ENCODE data around the gene SAFB. TPM values are rescaled to one million over a fixed set of nuclear protein-coding genes. Genes with fewer than 3 reads are reported as not detected.

Gene SAFB
- total and polyA plus RNA-seq, 2 of the 13 experiments (the other 11 are each of a cell fraction or from before 2014, with no cell fraction given), result 21.0 to 28.4 TPM

DNA sequence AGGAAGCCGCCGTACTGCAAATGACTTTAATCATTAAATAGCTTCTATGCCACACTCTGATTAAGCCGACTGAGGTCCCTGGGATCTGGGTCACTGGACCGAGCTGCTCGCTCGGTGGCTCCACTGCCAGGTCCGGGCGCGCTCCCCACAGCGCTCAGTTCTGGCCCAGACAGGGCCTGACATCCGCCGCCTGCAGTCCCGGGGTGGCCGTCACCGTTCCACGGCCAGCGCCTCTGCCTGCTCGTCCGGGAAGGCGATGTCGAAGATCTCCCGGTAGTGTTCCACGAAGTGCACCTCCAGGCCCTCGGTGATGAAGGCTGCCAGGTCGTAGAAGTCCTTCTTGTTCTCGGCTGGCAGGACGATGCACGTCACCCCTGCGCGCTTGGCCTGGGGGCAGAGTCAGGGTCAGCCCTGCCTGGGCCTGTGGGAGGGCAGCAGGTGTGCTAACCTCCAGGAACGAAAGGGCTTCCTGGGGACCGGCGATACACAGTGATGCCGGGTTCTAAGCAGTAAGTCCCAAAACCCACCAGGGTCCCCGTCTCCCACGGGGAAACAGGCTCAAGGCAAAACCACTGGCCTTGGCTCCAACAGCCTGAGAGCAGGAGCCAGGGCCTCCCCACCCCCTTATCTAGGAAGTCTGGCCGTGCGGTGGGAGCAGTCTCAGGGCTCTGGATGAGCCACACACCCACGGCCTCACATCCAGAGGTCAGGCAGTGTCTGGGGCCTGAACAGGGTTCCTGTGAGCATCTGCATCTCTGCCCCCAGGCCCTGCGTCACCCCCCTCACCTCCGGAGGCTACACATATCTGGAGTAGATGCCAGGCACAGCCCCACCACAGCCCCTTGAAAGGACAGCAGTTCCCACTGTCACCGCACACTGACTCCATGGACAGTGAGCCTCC is 69.2 kb downstream of the SAFB start (continued):
- TF ChIP-seq, protein P1, sequence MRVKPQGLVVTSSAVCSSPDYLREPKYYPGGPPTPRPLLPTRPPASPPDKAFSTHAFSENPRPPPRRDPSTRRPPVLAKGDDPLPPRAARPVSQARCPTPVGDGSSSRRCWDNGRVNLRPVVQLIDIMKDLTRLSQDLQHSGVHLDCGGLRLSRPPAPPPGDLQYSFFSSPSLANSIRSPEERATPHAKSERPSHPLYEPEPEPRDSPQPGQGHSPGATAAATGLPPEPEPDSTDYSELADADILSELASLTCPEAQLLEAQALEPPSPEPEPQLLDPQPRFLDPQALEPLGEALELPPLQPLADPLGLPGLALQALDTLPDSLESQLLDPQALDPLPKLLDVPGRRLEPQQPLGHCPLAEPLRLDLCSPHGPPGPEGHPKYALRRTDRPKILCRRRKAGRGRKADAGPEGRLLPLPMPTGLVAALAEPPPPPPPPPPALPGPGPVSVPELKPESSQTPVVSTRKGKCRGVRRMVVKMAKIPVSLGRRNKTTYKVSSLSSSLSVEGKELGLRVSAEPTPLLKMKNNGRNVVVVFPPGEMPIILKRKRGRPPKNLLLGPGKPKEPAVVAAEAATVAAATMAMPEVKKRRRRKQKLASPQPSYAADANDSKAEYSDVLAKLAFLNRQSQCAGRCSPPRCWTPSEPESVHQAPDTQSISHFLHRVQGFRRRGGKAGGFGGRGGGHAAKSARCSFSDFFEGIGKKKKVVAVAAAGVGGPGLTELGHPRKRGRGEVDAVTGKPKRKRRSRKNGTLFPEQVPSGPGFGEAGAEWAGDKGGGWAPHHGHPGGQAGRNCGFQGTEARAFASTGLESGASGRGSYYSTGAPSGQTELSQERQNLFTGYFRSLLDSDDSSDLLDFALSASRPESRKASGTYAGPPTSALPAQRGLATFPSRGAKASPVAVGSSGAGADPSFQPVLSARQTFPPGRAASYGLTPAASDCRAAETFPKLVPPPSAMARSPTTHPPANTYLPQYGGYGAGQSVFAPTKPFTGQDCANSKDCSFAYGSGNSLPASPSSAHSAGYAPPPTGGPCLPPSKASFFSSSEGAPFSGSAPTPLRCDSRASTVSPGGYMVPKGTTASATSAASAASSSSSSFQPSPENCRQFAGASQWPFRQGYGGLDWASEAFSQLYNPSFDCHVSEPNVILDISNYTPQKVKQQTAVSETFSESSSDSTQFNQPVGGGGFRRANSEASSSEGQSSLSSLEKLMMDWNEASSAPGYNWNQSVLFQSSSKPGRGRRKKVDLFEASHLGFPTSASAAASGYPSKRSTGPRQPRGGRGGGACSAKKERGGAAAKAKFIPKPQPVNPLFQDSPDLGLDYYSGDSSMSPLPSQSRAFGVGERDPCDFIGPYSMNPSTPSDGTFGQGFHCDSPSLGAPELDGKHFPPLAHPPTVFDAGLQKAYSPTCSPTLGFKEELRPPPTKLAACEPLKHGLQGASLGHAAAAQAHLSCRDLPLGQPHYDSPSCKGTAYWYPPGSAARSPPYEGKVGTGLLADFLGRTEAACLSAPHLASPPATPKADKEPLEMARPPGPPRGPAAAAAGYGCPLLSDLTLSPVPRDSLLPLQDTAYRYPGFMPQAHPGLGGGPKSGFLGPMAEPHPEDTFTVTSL (CRISPR knock-in tag; IDR thresholded peaks at IDR 0.05; ENCODE audit: borderline replicate concordance), result 0 out of 2 replicates have a peak, but pooled peaks have one; percentile 2
- TF ChIP-seq ZNF891 (CRISPR knock-in tag; IDR thresholded peaks at IDR 0.05), result peak; percentile 36; the same call in 1 of the 2 replicates
- peak; percentile 54 for TF ChIP-seq POLR2G (IDR thresholded peaks at IDR 0.05; ENCODE audit: low read depth, low read length)
- TF ChIP-seq, protein P2, sequence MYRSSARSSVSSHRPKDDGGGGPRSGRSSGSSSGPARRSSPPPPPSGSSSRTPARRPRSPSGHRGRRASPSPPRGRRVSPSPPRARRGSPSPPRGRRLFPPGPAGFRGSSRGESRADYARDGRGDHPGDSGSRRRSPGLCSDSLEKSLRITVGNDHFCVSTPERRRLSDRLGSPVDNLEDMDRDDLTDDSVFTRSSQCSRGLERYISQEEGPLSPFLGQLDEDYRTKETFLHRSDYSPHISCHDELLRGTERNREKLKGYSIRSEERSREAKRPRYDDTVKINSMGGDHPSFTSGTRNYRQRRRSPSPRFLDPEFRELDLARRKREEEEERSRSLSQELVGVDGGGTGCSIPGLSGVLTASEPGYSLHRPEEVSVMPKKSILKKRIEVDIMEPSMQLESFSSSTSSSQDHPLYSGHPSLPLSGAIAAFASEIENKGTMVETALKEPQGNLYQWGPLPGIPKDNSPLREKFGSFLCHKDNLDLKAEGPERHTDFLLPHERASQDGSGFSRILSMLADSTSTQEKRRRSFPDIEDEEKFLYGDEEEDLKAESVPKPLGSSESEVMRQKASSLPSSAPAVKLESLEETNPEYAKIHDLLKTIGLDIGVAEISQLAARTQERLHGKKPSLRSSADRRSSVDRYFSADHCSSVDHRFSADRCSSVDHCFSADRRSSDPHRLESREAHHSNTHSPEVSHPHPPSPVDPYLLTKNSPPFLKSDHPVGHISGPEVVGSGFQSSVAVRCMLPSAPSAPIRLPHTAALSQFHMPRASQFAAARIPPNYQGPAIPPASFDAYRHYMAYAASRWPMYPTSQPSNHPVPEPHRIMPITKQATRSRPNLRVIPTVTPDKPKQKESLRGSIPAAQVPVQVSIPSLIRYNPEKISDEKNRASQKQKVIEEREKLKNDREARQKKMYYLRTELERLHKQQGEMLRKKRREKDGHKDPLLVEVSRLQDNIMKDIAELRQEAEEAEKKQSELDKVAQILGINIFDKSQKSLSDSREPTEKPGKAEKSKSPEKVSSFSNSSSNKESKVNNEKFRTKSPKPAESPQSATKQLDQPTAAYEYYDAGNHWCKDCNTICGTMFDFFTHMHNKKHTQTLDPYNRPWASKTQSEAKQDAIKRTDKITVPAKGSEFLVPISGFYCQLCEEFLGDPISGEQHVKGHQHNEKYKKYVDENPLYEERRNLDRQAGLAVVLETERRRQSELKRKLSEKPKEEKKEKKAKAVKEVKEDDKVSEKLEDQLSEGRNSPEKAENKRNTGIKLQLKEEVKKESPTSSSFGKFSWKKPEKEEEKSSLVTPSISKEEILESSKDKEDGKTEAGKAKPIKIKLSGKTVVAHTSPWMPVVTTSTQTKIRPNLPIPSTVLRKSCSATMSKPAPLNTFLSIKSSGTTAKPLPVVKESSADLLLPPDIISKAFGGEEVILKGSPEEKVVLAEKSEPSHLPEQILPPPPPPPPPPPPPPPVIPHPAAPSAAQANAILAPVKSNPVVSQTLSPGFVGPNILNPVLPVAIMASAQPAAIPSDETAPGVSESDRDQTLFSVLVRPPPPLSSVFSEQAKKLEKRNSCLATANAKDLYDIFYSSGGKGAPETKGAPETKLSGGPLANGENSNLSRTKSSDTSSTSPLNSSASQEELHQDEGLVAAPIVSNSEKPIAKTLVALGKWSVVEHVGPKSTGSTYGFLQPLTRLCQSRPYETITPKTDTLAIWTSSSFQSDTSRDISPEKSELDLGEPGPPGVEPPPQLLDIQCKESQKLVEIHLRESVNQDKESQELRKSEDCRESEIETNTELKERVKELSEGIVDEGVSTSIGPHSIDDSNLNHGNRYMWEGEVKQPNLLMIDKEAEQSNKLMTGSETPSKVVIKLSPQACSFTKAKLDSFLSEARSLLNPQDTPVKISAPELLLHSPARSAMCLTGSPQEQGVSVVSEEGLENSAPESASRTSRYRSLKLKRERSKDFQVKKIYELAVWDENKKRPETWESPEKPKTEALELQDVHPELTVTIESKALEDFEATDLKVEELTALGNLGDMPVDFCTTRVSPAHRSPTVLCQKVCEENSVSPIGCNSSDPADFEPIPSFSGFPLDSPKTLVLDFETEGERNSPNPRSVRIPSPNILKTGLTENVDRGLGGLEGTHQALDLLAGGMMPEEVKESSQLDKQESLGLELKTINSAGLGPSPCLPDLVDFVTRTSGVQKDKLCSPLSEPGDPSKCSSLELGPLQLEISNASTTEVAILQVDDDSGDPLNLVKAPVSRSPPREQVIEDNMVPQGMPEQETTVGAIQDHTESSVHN (CRISPR knock-in tag; IDR thresholded peaks at IDR 0.05), result 0 out of 2 replicates have a peak, but pooled peaks have one; percentile 19
- no peak for TF ChIP-seq ZNF766 (CRISPR knock-in tag; IDR thresholded peaks at IDR 0.05; ENCODE audit: borderline replicate concordance)
- TF ChIP-seq SRY (CRISPR knock-in tag; IDR thresholded peaks at IDR 0.05), result peak; percentile 49; the same call in 1 of the 2 replicates
